ENCODE results near the gene KRT34.

The KRT34 gene

DNA sequence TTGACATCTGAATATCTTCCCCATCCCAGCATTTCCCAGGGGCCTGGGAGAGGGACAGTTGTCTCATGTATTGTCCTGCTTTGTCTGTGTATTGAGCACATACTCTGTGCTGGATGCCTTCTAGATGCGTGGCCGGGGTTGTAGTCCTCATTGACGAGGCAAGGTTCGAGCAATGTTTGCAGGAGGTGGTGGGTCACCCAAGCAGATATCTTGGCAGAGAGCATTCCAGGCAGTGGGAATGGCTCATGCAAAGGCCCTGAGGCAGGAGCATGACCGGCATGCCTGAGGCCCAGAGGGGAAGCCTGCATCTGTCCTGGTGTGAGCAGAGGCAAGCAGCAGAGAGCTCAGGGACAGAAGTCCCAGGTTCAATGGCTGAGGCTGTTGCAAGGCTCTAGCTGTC lies 49.0 kb downstream of the KRT34 start:
- H3K4me3 ChIP-seq (replicated peaks; ENCODE audit: low read depth, low read length) = no peak overlapping the region
- TF ChIP-seq, protein P1, sequence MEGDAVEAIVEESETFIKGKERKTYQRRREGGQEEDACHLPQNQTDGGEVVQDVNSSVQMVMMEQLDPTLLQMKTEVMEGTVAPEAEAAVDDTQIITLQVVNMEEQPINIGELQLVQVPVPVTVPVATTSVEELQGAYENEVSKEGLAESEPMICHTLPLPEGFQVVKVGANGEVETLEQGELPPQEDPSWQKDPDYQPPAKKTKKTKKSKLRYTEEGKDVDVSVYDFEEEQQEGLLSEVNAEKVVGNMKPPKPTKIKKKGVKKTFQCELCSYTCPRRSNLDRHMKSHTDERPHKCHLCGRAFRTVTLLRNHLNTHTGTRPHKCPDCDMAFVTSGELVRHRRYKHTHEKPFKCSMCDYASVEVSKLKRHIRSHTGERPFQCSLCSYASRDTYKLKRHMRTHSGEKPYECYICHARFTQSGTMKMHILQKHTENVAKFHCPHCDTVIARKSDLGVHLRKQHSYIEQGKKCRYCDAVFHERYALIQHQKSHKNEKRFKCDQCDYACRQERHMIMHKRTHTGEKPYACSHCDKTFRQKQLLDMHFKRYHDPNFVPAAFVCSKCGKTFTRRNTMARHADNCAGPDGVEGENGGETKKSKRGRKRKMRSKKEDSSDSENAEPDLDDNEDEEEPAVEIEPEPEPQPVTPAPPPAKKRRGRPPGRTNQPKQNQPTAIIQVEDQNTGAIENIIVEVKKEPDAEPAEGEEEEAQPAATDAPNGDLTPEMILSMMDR (IDR thresholded peaks at IDR 0.05; ENCODE audit: low read length, missing control alignments) = no peak
- DNase-seq (ENCODE audit: low read depth) = no peak

DNA sequence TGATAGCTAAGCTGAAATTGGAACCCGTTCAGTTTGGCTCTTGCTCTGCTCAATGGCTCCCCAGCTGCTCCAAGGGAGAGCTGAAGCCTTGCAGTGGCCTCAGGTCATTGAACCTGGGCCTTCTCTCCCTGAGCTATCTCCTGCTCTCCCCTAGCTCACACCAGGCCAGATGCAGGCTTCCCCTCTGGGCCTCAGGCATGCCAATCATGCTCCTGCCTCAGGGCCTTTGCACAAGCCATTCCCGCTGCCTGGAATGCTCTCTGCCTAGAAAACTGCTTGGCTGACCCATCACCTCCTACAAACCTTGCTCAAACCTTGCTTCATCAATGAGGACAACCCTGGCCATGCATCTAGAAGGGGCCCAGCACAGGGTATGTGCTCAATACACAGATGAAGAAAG lies 49.9 kb downstream of the KRT34 start:
- no peak overlapping the region for H3K4me3 ChIP-seq (replicated peaks; ENCODE audit: low read depth, low read length)
- no peak for DNase-seq (ENCODE audit: low read depth)
- TF ChIP-seq, protein P1 (IDR thresholded peaks at IDR 0.05; ENCODE audit: low read length, missing control alignments) = no peak

DNA sequence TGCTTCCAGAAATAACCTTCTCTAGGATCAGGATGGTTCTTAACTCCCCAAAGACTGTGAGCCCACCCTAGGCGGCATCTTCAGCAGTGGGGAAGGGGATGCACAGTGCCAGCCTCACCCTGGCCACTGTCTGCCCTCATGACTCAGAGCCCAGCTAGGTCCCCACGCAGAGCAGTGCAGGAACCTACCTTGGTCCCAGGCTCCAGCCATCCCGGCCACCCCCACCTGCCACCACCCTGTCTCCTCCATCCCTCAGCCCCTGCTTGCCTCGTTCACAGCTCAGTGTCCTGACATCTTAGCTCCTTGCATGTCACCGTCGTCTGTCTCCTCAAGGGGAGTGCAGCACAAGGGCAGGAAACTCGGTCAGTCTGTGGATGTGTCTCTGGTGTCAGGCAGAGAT lies 50.5 kb downstream of the KRT34 start:
- TF ChIP-seq, protein P1 (IDR thresholded peaks at IDR 0.05; ENCODE audit: low read length, missing control alignments) = no peak
- no peak for DNase-seq (ENCODE audit: low read depth)
- H3K4me3 ChIP-seq (replicated peaks; ENCODE audit: low read depth, low read length) = no peak overlapping the region

DNA sequence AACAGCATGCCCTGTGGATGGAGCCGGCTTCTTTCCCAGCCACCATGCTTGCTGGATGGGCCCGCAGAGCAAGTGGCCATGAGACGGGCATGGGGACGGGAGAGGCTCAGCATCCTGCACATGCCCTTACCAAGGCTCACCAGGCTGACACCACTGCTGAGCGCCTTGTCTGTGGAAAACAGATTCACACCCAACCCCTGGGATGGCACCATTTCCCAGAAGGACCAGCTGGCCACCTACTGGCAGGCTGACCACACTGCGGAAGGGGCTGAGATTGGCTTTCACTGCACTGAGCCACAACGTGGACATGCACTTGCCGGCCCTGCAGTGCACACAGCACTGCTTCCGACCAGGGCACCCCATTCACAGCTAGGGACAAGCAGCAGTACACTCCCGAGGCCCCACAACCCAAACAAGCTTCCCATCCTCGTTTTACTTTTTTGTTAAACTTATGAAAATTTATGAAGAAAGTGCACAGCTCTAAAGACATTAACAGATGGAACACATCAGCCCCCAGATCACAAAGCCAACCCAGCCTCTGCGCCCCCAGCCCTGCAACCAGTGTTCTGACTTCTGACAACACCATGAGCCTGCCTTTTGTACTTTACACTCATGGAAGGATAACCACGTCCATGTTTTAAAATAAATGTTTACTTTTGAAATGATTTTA lies 52.7 kb downstream of the KRT34 start:
- TF ChIP-seq, protein P1 (IDR thresholded peaks at IDR 0.05; ENCODE audit: low read length, missing control alignments) = peak; percentile 76
- peak; percentile 47 for DNase-seq (ENCODE audit: low read depth)
- H3K4me3 ChIP-seq (replicated peaks; ENCODE audit: low read depth, low read length) = no peak overlapping the region

DNA sequence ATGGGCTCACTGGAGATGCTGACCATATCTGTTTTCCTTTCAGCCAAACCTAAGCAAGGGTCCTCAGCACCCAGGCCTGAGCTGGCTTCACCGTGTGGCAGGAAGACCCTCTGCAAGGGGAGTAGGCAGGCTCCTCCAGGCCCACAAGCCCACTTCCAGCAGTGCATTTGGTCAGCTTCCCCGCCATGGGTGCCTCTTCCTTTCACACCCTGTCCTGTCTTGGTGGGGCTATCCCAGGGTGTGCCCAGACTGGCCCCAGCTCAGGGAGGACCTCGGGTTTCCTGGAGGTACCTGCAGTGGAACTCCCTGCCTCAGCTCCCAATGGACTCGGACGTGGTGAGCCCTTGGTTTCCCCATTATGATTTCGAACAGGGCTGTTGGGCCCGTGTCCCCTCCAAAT lies 53.9 kb downstream of the KRT34 start:
- TF ChIP-seq, protein P1 (IDR thresholded peaks at IDR 0.05; ENCODE audit: low read length, missing control alignments) = no peak
- DNase-seq (ENCODE audit: low read depth) = no peak
- no peak overlapping the region for H3K4me3 ChIP-seq (replicated peaks; ENCODE audit: low read depth, low read length)

All from fibroblast of pulmonary artery (primary cell).